Loucy (cell line): Measurements from ENCODE around the gene AMBN.

Source experiments
- H2AFZ ChIP-seq: fragments of 200-600 bp; sonication (generic); 2 replicates; pipeline ENCODE4 v1.6.0; 2016; ENCODE audit warnings: antibody characterized with exemption, mild to moderate bottlenecking, low read length, moderate library complexity
- H3F3A ChIP-seq: fragments of 200-600 bp; 2 replicates; pipeline ENCODE4 v1.6.0; 2016; ENCODE audit warnings: antibody characterized with exemption, low read depth, mild to moderate bottlenecking
- H3K27me3 ChIP-seq: fragments of 200-600 bp; sonication (generic); 2 replicates; pipeline ENCODE4 v1.6.1; 2014; ENCODE audit warnings: low read length, mild to moderate bottlenecking; ENCODE audit not compliant: insufficient read depth, poor library complexity, severe bottlenecking
- H3K36me3 ChIP-seq: fragments of 200-600 bp; sonication (generic); 2 replicates; pipeline ENCODE4 v1.6.1; 2016; ENCODE audit warnings: low read length; ENCODE audit not compliant: insufficient read depth
- H3K4me1 ChIP-seq: fragments of 200-600 bp; sonication (generic); 2 replicates; pipeline ENCODE4 v1.5.1; 2014; ENCODE audit warnings: low read length, mild to moderate bottlenecking; ENCODE audit not compliant: insufficient read depth, poor library complexity, severe bottlenecking
- H3K4me2 ChIP-seq: fragments of 200-600 bp; sonication (generic); 2 replicates; pipeline ENCODE4 v1.6.0; 2014; ENCODE audit warnings: antibody characterized with exemption, low read length, low read depth, mild to moderate bottlenecking; ENCODE audit not compliant: poor library complexity, severe bottlenecking
- H3K4me3 ChIP-seq: fragments of 200-600 bp; sonication (generic); 2 replicates; pipeline ENCODE4 v1.5.1; 2014; ENCODE audit warnings: low read length, mild to moderate bottlenecking, mixed read lengths; ENCODE audit not compliant: poor library complexity, severe bottlenecking
- H3K79me2 ChIP-seq: fragments of 200-600 bp; sonication (generic); 2 replicates; pipeline ENCODE4 v1.6.1; 2014; ENCODE audit warnings: low read length; ENCODE audit not compliant: insufficient read depth
- H3K9ac ChIP-seq: fragments of 200-600 bp; sonication (generic); 2 replicates; pipeline ENCODE4 v1.6.0; 2014; ENCODE audit warnings: mild to moderate bottlenecking, low read depth, low read length, moderate library complexity; ENCODE audit not compliant: poor library complexity, severe bottlenecking
- H3K9me2 ChIP-seq: fragments of 200-600 bp; sonication (generic); replicated peaks from 2 replicates; pipeline ENCODE4 v1.6.1; 2016; ENCODE audit warnings: low read depth, low read length, mixed read lengths
- H3K9me3 ChIP-seq: fragments of 200-600 bp; sonication (generic); 2 replicates; pipeline ENCODE4 v1.6.1; 2014; ENCODE audit warnings: mild to moderate bottlenecking, antibody characterized with exemption, low read length, low read depth; ENCODE audit not compliant: insufficient read depth
- H4K20me1 ChIP-seq: fragments of 200-600 bp; sonication (generic); 2 replicates; pipeline ENCODE4 v1.6.0; 2014; ENCODE audit warnings: antibody characterized with exemption, low read length, mild to moderate bottlenecking; ENCODE audit not compliant: insufficient read depth, poor library complexity, severe bottlenecking
- EZH2phosphoT487 ChIP-seq: fragments of 200-600 bp; IDR thresholded peaks from 2 replicates; pipeline ENCODE4 v1.6.1; 2018; ENCODE audit warnings: antibody characterized with exemption, mild to moderate bottlenecking, moderate library complexity, borderline replicate concordance
- TF ChIP-seq, protein P1 (sequence below): fragments of 200-600 bp; sonication (generic); conservative IDR thresholded peaks from 2 replicates; pipeline ENCODE4 v1.5.1; 2014; ENCODE audit warnings: mild to moderate bottlenecking, antibody characterized with exemption, low read length

Gene AMBN

DNA sequence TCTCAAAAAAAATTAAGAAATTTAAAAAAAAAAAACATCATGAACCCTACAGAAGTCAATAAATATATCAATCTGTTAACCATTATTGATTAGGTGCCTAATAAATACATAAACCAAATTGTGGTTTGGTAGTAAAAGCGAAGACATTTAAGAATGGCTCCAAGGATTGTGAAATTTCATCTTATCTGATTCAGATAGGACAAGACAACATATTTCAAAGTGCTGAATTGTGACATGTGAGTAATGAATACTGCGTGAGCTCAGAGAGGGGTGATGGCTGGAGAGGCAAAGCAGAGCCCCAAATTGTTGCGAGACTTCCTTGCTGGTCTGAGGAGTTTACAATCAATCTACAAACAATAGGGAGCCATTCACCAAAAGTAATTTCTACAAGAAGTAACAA lies 8.2 kb downstream of the AMBN start:
- H3F3A ChIP-seq, result no peaks in the 10 kb centered on the region
- H3K4me2 ChIP-seq, result no peak overlapping the region
- no peak for TF ChIP-seq EZH2phosphoT487
- TF ChIP-seq, protein P1, sequence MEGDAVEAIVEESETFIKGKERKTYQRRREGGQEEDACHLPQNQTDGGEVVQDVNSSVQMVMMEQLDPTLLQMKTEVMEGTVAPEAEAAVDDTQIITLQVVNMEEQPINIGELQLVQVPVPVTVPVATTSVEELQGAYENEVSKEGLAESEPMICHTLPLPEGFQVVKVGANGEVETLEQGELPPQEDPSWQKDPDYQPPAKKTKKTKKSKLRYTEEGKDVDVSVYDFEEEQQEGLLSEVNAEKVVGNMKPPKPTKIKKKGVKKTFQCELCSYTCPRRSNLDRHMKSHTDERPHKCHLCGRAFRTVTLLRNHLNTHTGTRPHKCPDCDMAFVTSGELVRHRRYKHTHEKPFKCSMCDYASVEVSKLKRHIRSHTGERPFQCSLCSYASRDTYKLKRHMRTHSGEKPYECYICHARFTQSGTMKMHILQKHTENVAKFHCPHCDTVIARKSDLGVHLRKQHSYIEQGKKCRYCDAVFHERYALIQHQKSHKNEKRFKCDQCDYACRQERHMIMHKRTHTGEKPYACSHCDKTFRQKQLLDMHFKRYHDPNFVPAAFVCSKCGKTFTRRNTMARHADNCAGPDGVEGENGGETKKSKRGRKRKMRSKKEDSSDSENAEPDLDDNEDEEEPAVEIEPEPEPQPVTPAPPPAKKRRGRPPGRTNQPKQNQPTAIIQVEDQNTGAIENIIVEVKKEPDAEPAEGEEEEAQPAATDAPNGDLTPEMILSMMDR, result no peak
- H3K9ac ChIP-seq, result no peak overlapping the region
- H3K9me3 ChIP-seq, result no peaks in the 10 kb centered on the region
- no peaks in the 10 kb centered on the region for H3K4me1 ChIP-seq
- H3K4me3 ChIP-seq, result no peak overlapping the region
- no peaks in the 10 kb centered on the region for H3K9me2 ChIP-seq
- no peaks in the 10 kb centered on the region for H3K27me3 ChIP-seq
- H3K79me2 ChIP-seq, result no peaks in the 10 kb centered on the region
- H3K36me3 ChIP-seq, result no peaks in the 10 kb centered on the region
- no peak overlapping the region for H2AFZ ChIP-seq
- H4K20me1 ChIP-seq, result no peaks in the 10 kb centered on the region

DNA sequence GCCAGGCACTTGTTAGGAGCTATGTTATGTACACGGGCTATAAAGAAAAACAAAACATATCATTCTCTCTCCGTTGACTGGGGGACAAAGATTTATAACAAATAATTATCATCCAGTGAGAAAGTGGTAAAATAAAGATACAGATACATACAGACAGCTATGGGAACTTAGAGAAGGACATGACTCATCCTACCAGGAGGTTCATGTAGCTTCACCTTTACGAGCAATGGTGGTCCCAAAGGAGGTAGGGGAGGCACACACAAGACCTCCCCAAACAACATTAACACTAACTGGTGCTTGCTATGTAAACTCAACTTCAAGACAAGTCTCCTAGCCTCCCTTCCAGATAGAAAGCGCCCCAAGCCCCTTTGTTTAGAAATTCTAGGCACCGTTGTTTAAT lies 8.9 kb downstream of the AMBN start:
- Histone ChIP-seq H3K9me2 (no peaks in the 10 kb centered on the region), H3K9me3 (no peaks in the 10 kb centered on the region), H3K4me1 (no peaks in the 10 kb centered on the region), H3K4me2 (no peak overlapping the region), H3F3A (no peaks in the 10 kb centered on the region), H3K27me3 (no peaks in the 10 kb centered on the region), H3K9ac (no peak overlapping the region), H3K4me3 (no peak overlapping the region), H4K20me1 (no peaks in the 10 kb centered on the region), H3K79me2 (no peaks in the 10 kb centered on the region), H2AFZ (no peak overlapping the region), H3K36me3 (no peaks in the 10 kb centered on the region)
- TF ChIP-seq, protein P1, result no peak
- TF ChIP-seq EZH2phosphoT487, result no peak

DNA sequence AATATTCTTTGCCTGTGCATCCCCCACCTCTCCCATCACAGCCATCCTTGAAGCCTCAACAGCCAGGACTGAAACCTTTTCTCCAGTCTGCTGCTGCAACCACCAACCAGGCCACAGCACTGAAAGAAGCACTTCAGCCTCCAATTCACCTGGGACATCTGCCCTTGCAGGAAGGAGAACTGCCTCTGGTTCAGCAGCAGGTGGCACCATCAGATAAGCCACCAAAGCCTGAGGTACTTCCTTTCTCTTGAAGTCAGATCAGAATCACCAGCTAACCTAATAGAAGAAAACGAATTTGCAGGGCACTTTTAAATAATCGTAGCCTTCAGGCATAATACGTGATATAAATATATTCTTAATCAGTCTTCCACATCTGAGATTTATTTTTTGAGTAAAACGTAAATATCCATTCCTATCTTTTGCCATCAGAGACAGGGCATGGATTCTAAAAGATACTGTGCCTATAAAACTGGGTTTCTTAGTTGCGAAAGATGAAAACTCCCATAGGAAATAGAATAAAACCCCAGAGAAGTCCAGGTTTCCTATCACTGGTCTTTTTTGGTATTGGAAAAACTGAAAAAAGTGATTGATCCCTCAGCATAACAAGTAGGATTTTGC lies 9.5 kb downstream of the AMBN start:
- no peak for TF ChIP-seq EZH2phosphoT487
- TF ChIP-seq, protein P1, result peak; percentile 87
- Histone ChIP-seq H3K9me2 (no peaks in the 10 kb centered on the region), H3K36me3 (no peaks in the 10 kb centered on the region), H4K20me1 (no peaks in the 10 kb centered on the region), H2AFZ (peak overlapping the region; percentile 54), H3F3A (no peaks in the 10 kb centered on the region), H3K9me3 (no peaks in the 10 kb centered on the region), H3K4me1 (no peaks in the 10 kb centered on the region), H3K9ac (peak overlapping the region; percentile 22), H3K4me2 (peak overlapping the region; percentile 46), H3K4me3 (peak overlapping the region; percentile 38), H3K79me2 (no peaks in the 10 kb centered on the region), H3K27me3 (no peaks in the 10 kb centered on the region)
